HG03135 (cell line): ENCODE results near the gene COL23A1.

ENCODE experiments used
- ATAC-seq: cut with Tn5 transposase; IDR thresholded peaks from one replicate; pipeline ENCODE4 v1.9.1; 2021; ENCODE audit warnings: mild to moderate bottlenecking, moderate library complexity; ENCODE audit not compliant: unreplicated experiment

The COL23A1 gene

GRCh38 chr5:178368716-178369300 is 221.4 kb downstream of the COL23A1 start:
- no peak for ATAC-seq

- no peak for ATAC-seq
Measured at GRCh38 chr5:178368274-178368673, 221.9 kb downstream of the COL23A1 start.

- no peak for ATAC-seq
Measured at GRCh38 chr5:178367736-178368120, 222.5 kb downstream of the COL23A1 start.

- no peak for ATAC-seq
Measured at GRCh38 chr5:178366998-178367735, 223.0 kb downstream of the COL23A1 start.

- ATAC-seq: no peak
Measured at GRCh38 chr5:178365501-178366440, 224.4 kb downstream of the COL23A1 start.

GRCh38 chr5:178364326-178364675 is 225.9 kb downstream of the COL23A1 start:
- ATAC-seq: no peak

- no peak for ATAC-seq
Measured at GRCh38 chr5:178363501-178364325, 226.5 kb downstream of the COL23A1 start.

GRCh38 chr5:178361657-178362445 is 228.3 kb downstream of the COL23A1 start:
- ATAC-seq: no peak

- no peak for ATAC-seq
Measured at GRCh38 chr5:178360926-178361235, 229.3 kb downstream of the COL23A1 start.

- ATAC-seq: no peak
Measured at GRCh38 chr5:178360222-178360925, 229.8 kb downstream of the COL23A1 start.

GRCh38 chr5:178359738-178360137 is 230.5 kb downstream of the COL23A1 start:
- no peak for ATAC-seq

- no peak for ATAC-seq
Measured at GRCh38 chr5:178357678-178358077, 232.5 kb downstream of the COL23A1 start.

GRCh38 chr5:178357121-178357521 is 233.1 kb downstream of the COL23A1 start:
- ATAC-seq: no peak

GRCh38 chr5:178356431-178356872 is 233.7 kb downstream of the COL23A1 start:
- ATAC-seq: no peak

- no peak for ATAC-seq
Measured at GRCh38 chr5:178355671-178356070, 234.5 kb downstream of the COL23A1 start.

- ATAC-seq: no peak
Measured at GRCh38 chr5:178353461-178353860, 236.7 kb downstream of the COL23A1 start.

- no peak for ATAC-seq
Measured at GRCh38 chr5:178352035-178352349, 238.2 kb downstream of the COL23A1 start.

- ATAC-seq: no peak
Measured at GRCh38 chr5:178351221-178352034, 238.8 kb downstream of the COL23A1 start.
